T-helper 1 cell treated with Interleukin-12 subunit alpha and Interleukin-12 subunit beta and Interleukin-4 antibody, amounts not matched to agents 30 ng/mL and 1 ng/mL, for 36 hours (primary cell): ENCODE data around the gene CLN3. TPM values are rescaled to one million over a fixed set of nuclear protein-coding genes. Genes with fewer than 3 reads are reported as not detected.
"Not testable (repeated sequence)": the region's sequence is repeated elsewhere in the genome, so short reads cannot be mapped to it uniquely, and the experiment has no call there.

Source experiments
- intact Hi-C: fragments of 100-400 bp; cut with micrococcal nuclease; formaldehyde crosslinking; loops from one replicate; pipeline ENCODE4 v1.15.1; 2024
- total RNA-seq: library from RNA; stranded (reverse); gene quantifications from 2 replicates; pipeline ENCODE4 v1.2.3, GENCODE V29; 2022

Gene CLN3
- total RNA-seq, result 53.8 and 54.9 TPM in 2 replicates

GRCh38 chr16:28491970-28492474, at the start of gene CLN3:
CLN3 (minus strand) TSS chr16:28492074; CDS start chr16:28491759, 315 bp downstream.
- intact Hi-C loops, result loop anchor here (1.0 to 10.0 kb wide), 6 partner anchors 57 to 443 kb away; partner anchors contain the start of genes CD19, SBK1 and SGF29

GRCh38 chr16:28540346-28540745, 48.5 kb upstream of the CLN3 start:
- intact Hi-C loops, result no loop called here

- intact Hi-C loops, result no loop called here
Observed at GRCh38 chr16:28538733-28539596, 47.1 kb upstream of the CLN3 start, which contains the start of gene NUPR1. NUPR1 (minus strand) TSS chr16:28538974; CDS start chr16:28538907, 67 bp downstream.

GRCh38 chr16:28537964-28538732, 46.3 kb upstream of the CLN3 start:
- intact Hi-C loops, result no loop called here

GRCh38 chr16:28537076-28537475, 45.2 kb upstream of the CLN3 start:
- intact Hi-C loops, result no loop called here

GRCh38 chr16:28534542-28535373, 42.9 kb upstream of the CLN3 start:
- intact Hi-C loops, result no loop called here

GRCh38 chr16:28532940-28533647, 41.2 kb upstream of the CLN3 start:
- intact Hi-C loops, result no loop called here

- intact Hi-C loops, result no loop called here
Observed at GRCh38 chr16:28531777-28532744, 40.2 kb upstream of the CLN3 start.

- intact Hi-C loops, result no loop called here
Observed at GRCh38 chr16:28529124-28529523, 37.2 kb upstream of the CLN3 start.

GRCh38 chr16:28528463-28528867, 36.6 kb upstream of the CLN3 start:
- intact Hi-C loops, result no loop called here

- intact Hi-C loops, result no loop called here
Observed at GRCh38 chr16:28527985-28528384, 36.1 kb upstream of the CLN3 start.

- intact Hi-C loops, result not testable (repeated sequence)
Observed at GRCh38 chr16:28527100-28527785, 35.4 kb upstream of the CLN3 start.

- intact Hi-C loops, result no loop called here
Observed at GRCh38 chr16:28526201-28527099, 34.6 kb upstream of the CLN3 start.

GRCh38 chr16:28524681-28525171, 32.9 kb upstream of the CLN3 start:
- intact Hi-C loops, result no loop called here

- intact Hi-C loops, result no loop called here
Observed at GRCh38 chr16:28522792-28523191, 30.9 kb upstream of the CLN3 start.

GRCh38 chr16:28521436-28521835, 29.6 kb upstream of the CLN3 start:
- intact Hi-C loops, result no loop called here

GRCh38 chr16:28520672-28521071, 28.8 kb upstream of the CLN3 start:
- intact Hi-C loops, result no loop called here
